Measurements from ENCODE around the gene CCR9. TPM values are rescaled to one million over a fixed set of nuclear protein-coding genes. Genes with fewer than 3 reads are reported as not detected.

CCR9 gene
- total RNA-seq, 8 experiments from 2014 or later, result 0.14 to 1.4 (median 0.57) TPM; not detected in 1

DNA sequence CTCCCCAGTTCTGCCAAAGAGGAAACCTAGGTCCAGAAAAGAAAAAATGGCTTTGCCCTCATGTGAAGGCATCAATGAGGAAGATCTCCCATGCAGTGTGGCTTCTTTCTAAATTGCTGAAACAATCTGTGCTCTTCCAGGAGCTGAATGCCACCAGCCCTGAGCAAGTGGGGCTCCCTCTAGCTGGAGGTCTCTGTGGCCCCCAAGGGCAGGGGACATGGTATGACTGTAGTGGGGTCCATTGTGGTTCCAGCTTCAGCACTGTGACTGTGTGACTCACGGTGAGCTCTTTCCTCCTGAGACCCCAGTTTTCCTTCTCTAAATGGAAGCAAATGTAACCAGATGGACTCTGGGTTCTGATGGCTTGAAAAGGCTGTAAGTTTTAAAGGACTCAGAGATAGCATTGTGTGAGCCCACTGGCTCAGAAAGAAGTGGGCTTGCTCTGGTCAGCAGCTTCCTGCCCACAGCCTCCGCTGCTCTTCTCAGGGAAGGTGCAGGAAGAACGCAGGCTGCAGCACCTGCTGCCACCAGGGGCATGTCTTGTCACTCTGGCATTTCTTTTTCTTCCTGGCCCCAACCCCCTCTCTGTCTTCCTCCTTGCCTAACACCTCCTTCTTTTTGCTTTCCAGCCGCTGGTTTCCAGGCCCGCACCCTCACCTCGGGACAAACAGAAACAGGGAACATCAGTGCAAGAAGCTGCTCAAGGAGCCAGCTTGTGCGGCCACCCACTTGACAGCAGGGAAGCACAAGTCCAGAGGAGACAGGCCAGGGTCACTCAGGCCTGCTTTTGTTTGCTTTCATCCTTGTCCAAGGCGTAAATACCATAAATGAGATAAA, 51.1 kb downstream of the CCR9 start:
- in situ Hi-C loops (cut with MboI; ENCODE audit: low pct_unique_long_range_greater_than_20kb in 2 of 9, low sequenced_read_pairs in 9 of 9, unreplicated experiment in 9 of 9), result loop anchor here in 4 of 9 experiments (10.0 to 25.0 kb wide), 7 partner anchors 137 to 900 kb away; partner anchors contain the start of genes CCR1 (in 1 of the 4), CCR2 (in 1 of the 4), CCR5 (in 1 of the 4) and CLEC3B (in 1 of the 4)
- ATAC-seq (replicated peaks in 6 of 8), result no peak
- no peak overlapping the region for H3K4me3 ChIP-seq
- H3K27ac ChIP-seq, result no peak overlapping the region
- 87 to 100% (median 96%) methylated on average over 1 to 7 of the region's 8 CpGs; no CpG with 5 or more reads in 1 of the 10 experiments for WGBS, 10 experiments
- peaks cover 0 to 2% of the 10 kb centered on the region in 2 donors for H3K4me1 ChIP-seq (replicated peaks in 1 of 2)

DNA sequence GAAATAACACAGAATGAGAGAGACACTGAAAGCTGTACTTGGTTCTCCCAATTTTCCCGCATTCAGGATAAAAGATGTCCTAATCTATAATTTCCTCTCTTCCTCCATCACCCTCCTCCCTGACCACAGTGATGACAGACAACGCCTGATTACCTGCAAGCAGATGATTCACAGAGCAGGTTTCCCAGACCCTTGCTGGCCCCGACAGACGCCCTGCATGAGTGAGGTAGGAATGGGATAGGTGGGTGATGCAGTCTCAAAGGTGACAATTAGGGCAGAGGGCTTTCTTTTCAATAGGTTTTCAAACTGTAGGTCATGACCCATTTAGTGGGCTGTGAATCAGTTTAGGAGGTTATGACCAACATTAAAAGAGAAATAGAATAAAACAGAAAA, 51.7 kb downstream of the CCR9 start:
- in situ Hi-C loops (cut with MboI; ENCODE audit: low pct_unique_long_range_greater_than_20kb in 2 of 9, low sequenced_read_pairs in 9 of 9, unreplicated experiment in 9 of 9), result loop anchor here in 4 of 9 experiments (10.0 to 25.0 kb wide), 7 partner anchors 137 to 901 kb away; partner anchors contain the start of genes CCR1 (in 1 of the 4), CCR2 (in 1 of the 4), CCR5 (in 1 of the 4) and CLEC3B (in 1 of the 4)
- H3K4me1 ChIP-seq (replicated peaks in 1 of 2), result peaks cover 0 to 2% of the 10 kb centered on the region in 2 donors
- no peak overlapping the region for H3K27ac ChIP-seq
- H3K4me3 ChIP-seq, result no peak overlapping the region
- 92 to 100% (median 100%) methylated on average over 1 to 4 of the region's 4 CpGs; no CpG with 5 or more reads in 2 of the 10 experiments for WGBS, 10 experiments
- no peak for ATAC-seq (replicated peaks in 6 of 8)

- 0 to 60% (median 25%) methylated on average over 1 to 4 of the region's 4 CpGs; no CpG with 5 or more reads in 2 of the 10 experiments for WGBS, 10 experiments
- ATAC-seq (replicated peaks in 6 of 8), result peak; percentile 66 to 97 (median 87)
- peaks cover 0 to 2% of the 10 kb centered on the region in 2 donors for H3K4me1 ChIP-seq (replicated peaks in 1 of 2)
- peak overlapping the region in 1 of 2 donors; percentile 31 for H3K27ac ChIP-seq
- H3K4me3 ChIP-seq, result no peak overlapping the region
- in situ Hi-C loops (cut with MboI; ENCODE audit: low pct_unique_long_range_greater_than_20kb in 2 of 9, low sequenced_read_pairs in 9 of 9, unreplicated experiment in 9 of 9), result loop anchor here in 4 of 9 experiments (10.0 to 25.0 kb wide), 7 partner anchors 136 to 902 kb away; partner anchors contain the start of genes CCR1 (in 1 of the 4), CCR2 (in 1 of the 4), CCR5 (in 1 of the 4) and CLEC3B (in 1 of the 4)
Observed at GRCh38 chr3:45938864-45939263, 52.5 kb downstream of the CCR9 start.

DNA sequence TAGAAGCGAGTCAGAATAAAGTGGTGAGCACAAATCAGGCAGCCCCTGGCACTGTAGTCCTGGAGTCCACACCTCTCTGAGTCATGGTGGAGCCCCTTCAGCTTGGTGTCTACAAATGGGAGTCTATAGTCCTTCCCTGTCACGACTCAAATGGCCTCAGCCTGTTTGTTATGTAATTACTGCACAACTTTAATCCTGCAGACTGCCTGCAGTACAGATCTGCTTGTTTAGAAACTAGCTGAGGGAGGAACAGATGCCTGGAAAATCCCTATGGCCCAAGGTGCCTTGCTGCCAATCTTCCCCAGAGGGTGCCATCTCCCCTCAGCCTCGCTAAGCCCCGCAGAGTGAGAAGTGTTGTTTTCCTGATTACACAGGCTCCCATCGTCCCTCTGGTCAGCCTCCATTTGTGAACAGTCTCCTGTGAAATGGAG, 53.0 kb downstream of the CCR9 start:
- Histone ChIP-seq H3K4me1 (replicated peaks in 1 of 2) (peaks cover 0 to 2% of the 10 kb centered on the region in 2 donors), H3K4me3 (no peak overlapping the region), H3K27ac (no peak overlapping the region)
- in situ Hi-C loops (cut with MboI; ENCODE audit: low pct_unique_long_range_greater_than_20kb in 2 of 9, low sequenced_read_pairs in 9 of 9, unreplicated experiment in 9 of 9), result loop anchor here in 4 of 9 experiments (10.0 to 25.0 kb wide), 7 partner anchors 135 to 902 kb away; partner anchors contain the start of genes CCR1 (in 1 of the 4), CCR2 (in 1 of the 4), CCR5 (in 1 of the 4) and CLEC3B (in 1 of the 4)
- WGBS, 10 experiments, result 10 to 71% (median 60%) methylated on average over 1 to 4 of the region's 5 CpGs; no CpG with 5 or more reads in 7 of the 10 experiments
- ATAC-seq (replicated peaks in 6 of 8), result peak; percentile 28 to 55 (median 42)

DNA sequence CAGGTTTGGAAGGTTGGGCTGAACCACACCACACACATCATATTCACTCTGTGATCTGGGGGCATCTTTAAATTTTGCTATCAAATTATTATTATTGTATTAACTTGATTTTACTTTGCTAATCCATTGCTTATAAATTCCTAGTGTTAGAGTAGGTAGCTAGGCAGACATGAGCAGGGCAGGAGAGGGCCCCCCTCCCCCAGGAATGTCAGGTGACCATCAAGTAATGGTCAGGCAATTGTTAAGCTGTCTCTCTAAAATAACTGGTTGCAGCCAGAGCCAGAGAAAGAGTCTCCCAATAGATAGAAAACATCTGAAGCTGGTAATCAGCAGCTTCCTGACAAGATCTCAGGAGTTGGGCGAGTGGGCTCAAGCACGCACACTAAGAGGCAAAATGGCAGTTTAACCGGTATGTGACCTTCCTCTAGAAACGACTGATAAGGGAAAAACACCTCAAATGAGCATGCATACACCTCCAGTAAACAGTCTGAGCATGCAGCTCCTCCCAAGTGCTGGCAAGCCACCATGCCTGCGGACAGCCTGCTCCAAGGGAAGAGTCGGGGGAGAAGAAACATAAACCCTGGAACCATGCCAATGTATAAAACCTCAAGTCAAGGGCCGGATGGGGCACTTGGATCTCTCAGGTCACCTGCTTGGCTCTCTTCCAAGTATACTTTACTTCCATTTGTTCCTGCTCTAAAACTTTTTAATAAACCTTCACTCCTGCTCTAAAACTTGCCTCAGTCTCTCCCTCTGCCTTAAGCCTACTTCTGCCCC, 53.8 kb downstream of the CCR9 start:
- ATAC-seq (replicated peaks in 6 of 8), result peak in 1 of 8 experiments; percentile 29
- in situ Hi-C loops (cut with MboI; ENCODE audit: low pct_unique_long_range_greater_than_20kb in 2 of 9, low sequenced_read_pairs in 9 of 9, unreplicated experiment in 9 of 9), result loop anchor here in 5 of 9 experiments (5.0 to 25.0 kb wide), 8 partner anchors 135 to 903 kb away; partner anchors contain the start of genes CCR1 (in 1 of the 5), CCR2 (in 1 of the 5), CCR5 (in 1 of the 5) and CLEC3B (in 1 of the 5)
- 52 to 100% (median 87%) methylated on average over 2 to 7 of the region's 7 CpGs; no CpG with 5 or more reads in 2 of the 10 experiments for WGBS, 10 experiments
- Histone ChIP-seq H3K4me3 (no peak overlapping the region), H3K27ac (no peak overlapping the region), H3K4me1 (replicated peaks in 1 of 2) (peaks cover 0 to 2% of the 10 kb centered on the region in 2 donors)

DNA sequence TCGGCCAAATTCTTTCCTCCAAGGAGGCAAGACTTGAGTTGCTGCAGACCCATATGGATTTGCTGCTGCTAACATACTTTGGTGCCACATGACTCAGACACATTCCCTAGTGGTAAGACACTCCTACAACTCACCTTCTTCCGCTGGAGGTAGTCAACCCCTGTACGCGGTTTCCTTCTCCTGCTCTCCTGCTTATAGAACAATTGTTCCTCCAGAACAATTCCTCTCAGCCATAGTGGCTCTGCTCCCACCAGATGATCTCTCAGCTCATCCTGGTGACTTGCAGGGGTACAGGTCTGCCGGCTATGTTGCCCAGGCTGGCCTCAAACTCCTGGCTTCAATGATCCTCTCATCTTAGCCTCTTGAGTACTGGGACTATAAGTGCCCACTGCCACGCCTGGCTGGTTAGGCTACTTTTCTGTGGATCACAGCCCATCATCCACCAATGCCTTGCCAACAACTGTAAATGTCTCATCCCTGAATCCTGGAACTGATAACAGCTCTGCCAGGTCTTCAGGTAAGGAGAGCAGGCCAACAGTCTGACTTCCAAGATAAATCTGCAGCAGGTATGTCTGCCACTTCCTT, 54.5 kb downstream of the CCR9 start:
- in situ Hi-C loops (cut with MboI; ENCODE audit: low pct_unique_long_range_greater_than_20kb in 2 of 9, low sequenced_read_pairs in 9 of 9, unreplicated experiment in 9 of 9), result loop anchor here in 5 of 9 experiments (5.0 to 25.0 kb wide), 8 partner anchors 134 to 904 kb away; partner anchors contain the start of genes CCR1 (in 1 of the 5), CCR2 (in 1 of the 5), CCR5 (in 1 of the 5) and CLEC3B (in 1 of the 5)
- H3K4me3 ChIP-seq, result no peak overlapping the region
- no peak overlapping the region for H3K27ac ChIP-seq
- H3K4me1 ChIP-seq (replicated peaks in 1 of 2), result peaks cover 0 to 2% of the 10 kb centered on the region in 2 donors
- no peak for ATAC-seq (replicated peaks in 6 of 8)
- 60 to 100% (median 100%) methylated on average over 1 to 4 of the region's 6 CpGs; no CpG with 5 or more reads in 3 of the 10 experiments for WGBS, 10 experiments

DNA sequence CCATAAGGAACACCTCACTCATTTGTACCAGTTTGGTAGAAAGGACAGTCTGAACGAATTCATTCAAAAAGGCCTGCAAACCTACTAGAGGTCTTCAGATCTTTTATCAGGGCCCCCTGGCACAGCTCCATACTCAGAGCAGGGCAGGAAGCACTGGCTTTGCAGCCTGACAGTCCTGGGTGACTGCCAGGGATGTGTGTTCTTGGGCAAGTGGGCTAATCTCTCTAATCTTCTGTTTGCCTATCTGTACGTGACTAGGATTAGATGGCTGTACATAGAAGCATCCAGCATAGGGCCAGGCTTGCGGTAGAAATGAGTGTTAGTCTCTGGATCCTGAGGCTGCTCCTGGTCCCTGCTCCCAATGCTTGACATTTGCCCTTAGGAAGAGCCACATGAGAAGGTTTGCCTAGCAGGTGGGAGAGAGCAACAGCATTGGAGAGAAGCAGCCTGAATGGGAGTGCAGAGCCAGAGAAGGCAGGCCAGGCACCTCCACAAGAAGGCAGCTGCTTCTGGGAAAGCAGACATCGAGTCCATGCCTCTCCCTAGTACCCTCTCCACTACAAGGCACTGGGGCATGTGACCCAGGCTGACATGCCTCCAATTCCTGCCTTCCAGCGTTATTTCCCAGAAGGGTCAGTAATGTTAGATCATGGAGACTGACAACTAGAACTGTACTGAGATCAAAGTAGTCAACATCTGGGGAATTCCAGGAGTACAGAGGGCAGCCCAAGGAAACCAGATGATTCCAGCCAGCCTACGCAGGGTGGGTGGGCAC, 55.9 kb downstream of the CCR9 start:
- 77 to 100% (median 80%) methylated on average over 1 to 3 of the region's 6 CpGs; no CpG with 5 or more reads in 4 of the 10 experiments for WGBS, 10 experiments
- Histone ChIP-seq H3K4me1 (replicated peaks in 1 of 2) (peaks cover 0 to 2% of the 10 kb centered on the region in 2 donors), H3K27ac (no peak overlapping the region), H3K4me3 (no peak overlapping the region)
- no peak for ATAC-seq (replicated peaks in 6 of 8)
- in situ Hi-C loops (cut with MboI; ENCODE audit: low pct_unique_long_range_greater_than_20kb in 2 of 9, low sequenced_read_pairs in 9 of 9, unreplicated experiment in 9 of 9), result loop anchor here in 5 of 9 experiments (5.0 to 25.0 kb wide), 8 partner anchors 133 to 905 kb away; partner anchors contain the start of genes CCR1 (in 1 of the 5), CCR2 (in 1 of the 5), CCR5 (in 1 of the 5) and CLEC3B (in 1 of the 5)

DNA sequence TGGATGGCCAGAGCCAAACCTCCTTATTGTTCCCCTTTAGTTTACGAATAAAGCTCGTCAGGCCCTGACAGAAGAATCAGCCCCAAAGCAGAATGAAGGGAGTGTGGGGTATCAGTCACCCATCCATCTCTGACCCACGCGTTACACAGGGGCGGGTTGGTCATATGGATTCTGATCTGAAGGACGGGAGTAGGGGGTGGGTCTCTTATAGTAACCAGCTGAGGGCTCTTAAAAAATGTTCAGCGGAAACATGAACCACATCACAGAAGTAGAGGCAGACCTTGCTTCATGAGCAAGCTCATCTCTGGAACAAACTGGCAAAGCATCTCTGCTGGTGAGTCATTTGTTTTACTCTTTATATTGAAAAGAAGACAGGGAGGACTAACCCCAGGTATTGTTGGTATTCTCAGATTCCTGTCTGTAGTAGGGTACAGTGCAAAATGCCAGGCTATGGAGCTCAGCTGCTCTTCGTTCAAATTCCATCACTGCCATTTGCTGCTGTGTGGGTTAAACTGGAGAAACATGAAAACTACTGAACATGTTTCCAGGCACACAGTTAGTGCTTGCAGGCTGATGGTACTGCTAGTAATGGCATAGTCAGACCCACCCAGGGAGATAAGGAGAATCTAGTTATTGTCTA, 57.0 kb downstream of the CCR9 start, which contains the start of gene CXCR6:
TSS of gene CXCR6 (plus strand) at position 258 of the 640 bp plus-strand sequence. CDS start 3,018 bp downstream, outside the sequence.
- no peak for ATAC-seq (replicated peaks in 6 of 8)
- 20 to 100% (median 98%) methylated on average over 1 to 6 of the region's 8 CpGs; no CpG with 5 or more reads in 2 of the 10 experiments for WGBS, 10 experiments
- no peak within 1 kb of the TSS for H3K4me3 ChIP-seq
- in situ Hi-C loops (cut with MboI; ENCODE audit: low pct_unique_long_range_greater_than_20kb in 2 of 9, low sequenced_read_pairs in 9 of 9, unreplicated experiment in 9 of 9), result loop anchor here in 5 of 9 experiments (5.0 to 25.0 kb wide), 8 partner anchors 131 to 906 kb away; partner anchors contain the start of genes CCR1 (in 1 of the 5), CCR2 (in 1 of the 5), CCR5 (in 1 of the 5) and CLEC3B (in 1 of the 5)
- peaks cover 0 to 2% of the 10 kb centered on the region in 2 donors for H3K4me1 ChIP-seq (replicated peaks in 1 of 2)
- no peak within 1 kb of the TSS for H3K27ac ChIP-seq

DNA sequence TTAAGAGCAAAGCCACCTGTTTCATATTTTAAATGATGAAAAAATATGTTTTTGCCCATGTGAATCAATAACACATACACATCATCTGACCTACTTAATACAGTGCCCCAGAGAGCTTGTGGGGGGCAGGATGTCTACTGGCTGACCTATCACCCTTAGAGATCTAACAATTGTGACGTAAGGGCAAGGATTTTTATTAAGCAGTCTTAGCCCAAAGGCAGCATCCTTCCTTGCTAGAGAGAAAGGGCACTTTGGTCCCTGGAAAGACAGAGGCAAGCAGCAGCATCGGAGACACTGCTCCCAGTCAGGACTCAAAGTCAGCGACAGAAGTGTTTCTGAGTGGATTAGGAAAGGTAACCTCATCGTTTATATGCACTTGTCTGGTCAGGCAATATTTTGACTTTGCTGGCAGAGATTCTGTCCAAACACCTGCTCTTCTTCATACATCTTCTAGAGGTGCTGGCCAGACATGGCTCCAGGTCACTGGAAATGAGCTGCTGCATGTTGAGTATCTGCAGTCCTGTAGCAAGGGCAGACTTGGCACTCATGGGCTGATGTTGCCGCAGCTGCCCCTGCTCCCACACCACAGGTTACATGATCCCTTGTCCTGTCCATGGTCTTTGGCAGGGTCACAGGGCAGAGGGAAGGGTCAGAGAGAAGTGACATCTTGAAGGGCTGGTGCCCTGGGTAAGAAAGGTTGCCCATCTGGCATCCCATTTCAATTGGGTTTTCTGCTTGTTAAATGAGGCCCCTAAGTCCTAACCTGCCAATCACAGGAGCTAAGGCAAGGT, 58.7 kb downstream of the CCR9 start:
- no peak for ATAC-seq (replicated peaks in 6 of 8)
- Histone ChIP-seq H3K4me3 (no peak overlapping the region), H3K27ac (no peak overlapping the region), H3K4me1 (replicated peaks in 1 of 2) (no peaks in the 10 kb centered on the region)
- in situ Hi-C loops (cut with MboI; ENCODE audit: low pct_unique_long_range_greater_than_20kb in 2 of 9, low sequenced_read_pairs in 9 of 9, unreplicated experiment in 9 of 9), result loop anchor here in 5 of 9 experiments (5.0 to 25.0 kb wide), 8 partner anchors 130 to 908 kb away; partner anchors contain the start of genes CCR1 (in 1 of the 5), CCR2 (in 1 of the 5), CCR5 (in 1 of the 5) and CLEC3B (in 1 of the 5)
- WGBS, 10 experiments, result 83 to 100% (median 100%) methylated on average over 1 to 3 of the region's 5 CpGs; no CpG with 5 or more reads in 2 of the 10 experiments

DNA sequence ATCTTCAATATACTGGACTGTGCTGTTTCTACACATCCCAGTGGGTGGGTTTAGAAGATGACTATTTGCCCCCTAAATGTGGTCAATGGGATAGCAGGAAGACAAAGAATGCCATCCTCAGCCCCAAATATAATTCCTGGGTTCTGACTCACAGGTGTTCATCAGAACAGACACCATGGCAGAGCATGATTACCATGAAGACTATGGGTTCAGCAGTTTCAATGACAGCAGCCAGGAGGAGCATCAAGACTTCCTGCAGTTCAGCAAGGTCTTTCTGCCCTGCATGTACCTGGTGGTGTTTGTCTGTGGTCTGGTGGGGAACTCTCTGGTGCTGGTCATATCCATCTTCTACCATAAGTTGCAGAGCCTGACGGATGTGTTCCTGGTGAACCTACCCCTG, 60.0 kb downstream of the CCR9 start:
- 100% methylated on average over 1 of the region's 1 CpG; no CpG with 5 or more reads in 9 of the 10 experiments for WGBS, 10 experiments
- no peak overlapping the region for H3K4me3 ChIP-seq
- in situ Hi-C loops (cut with MboI; ENCODE audit: low pct_unique_long_range_greater_than_20kb in 2 of 9, low sequenced_read_pairs in 9 of 9, unreplicated experiment in 9 of 9), result loop anchor here in 5 of 9 experiments (10.0 to 25.0 kb wide), 7 partner anchors 128 to 909 kb away; partner anchors contain the start of genes CCR1 (in 1 of the 5), CCR2 (in 1 of the 5), CCR5 (in 1 of the 5) and CLEC3B (in 1 of the 5)
- ATAC-seq (replicated peaks in 6 of 8), result no peak
- no peaks in the 10 kb centered on the region for H3K4me1 ChIP-seq (replicated peaks in 1 of 2)
- no peak overlapping the region for H3K27ac ChIP-seq
